GM21447 (cell line): Measurements from ENCODE around the gene TGFB1.

Experiments
- ATAC-seq: cut with Tn5 transposase; IDR thresholded peaks from one replicate; pipeline ENCODE4 v1.9.1; 2021; ENCODE audit not compliant: unreplicated experiment

TGFB1 gene

GRCh38 chr19:41322451-41322850 is 31.3 kb downstream of the TGFB1 start:
- ATAC-seq = no peak

GRCh38 chr19:41321600-41322270 is 32.0 kb downstream of the TGFB1 start:
- no peak for ATAC-seq

- ATAC-seq = no peak
Measured at GRCh38 chr19:41321204-41321599, 32.5 kb downstream of the TGFB1 start.

GRCh38 chr19:41320568-41320967 is 33.2 kb downstream of the TGFB1 start:
- ATAC-seq = no peak

GRCh38 chr19:41320185-41320518 is 33.6 kb downstream of the TGFB1 start:
- no peak for ATAC-seq

- ATAC-seq = no peak
Measured at GRCh38 chr19:41319500-41320184, 34.1 kb downstream of the TGFB1 start.

DNA sequence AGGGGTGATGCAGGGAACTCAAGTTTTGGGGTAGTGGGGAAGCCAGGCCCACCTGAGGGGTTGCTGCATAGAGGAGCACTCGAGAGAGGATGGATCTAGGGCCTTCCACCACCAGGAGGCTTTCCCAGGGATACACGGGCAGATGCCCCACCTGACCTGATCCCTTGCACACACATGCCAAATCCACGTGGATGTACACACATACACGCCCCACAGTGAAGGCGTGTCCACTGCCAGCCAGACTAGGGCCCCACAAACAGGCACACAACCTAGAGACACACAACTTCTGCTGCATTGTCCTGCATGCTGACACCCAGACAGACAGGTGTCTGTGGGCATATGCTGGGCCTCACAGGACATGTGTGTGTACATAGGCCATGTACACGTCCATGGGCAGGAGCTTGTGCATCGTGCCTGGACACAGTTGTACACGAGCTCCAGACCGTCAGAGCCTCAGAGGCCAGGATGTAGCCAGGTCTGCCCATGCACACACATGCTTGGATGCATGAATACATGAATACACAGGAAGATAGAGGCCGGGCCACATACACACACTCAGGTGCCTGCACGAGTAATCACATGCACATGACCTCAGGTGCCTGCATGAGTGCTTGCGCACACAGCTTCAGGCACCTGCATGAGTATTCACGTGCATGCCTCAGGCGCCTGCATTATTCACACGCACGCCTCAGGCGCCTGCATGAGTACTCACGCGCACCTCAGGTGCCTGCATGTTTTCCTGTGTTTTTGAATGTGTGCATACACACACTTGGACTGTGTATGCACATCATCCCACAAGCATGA is 34.8 kb downstream of the TGFB1 start:
- no peak for ATAC-seq

DNA sequence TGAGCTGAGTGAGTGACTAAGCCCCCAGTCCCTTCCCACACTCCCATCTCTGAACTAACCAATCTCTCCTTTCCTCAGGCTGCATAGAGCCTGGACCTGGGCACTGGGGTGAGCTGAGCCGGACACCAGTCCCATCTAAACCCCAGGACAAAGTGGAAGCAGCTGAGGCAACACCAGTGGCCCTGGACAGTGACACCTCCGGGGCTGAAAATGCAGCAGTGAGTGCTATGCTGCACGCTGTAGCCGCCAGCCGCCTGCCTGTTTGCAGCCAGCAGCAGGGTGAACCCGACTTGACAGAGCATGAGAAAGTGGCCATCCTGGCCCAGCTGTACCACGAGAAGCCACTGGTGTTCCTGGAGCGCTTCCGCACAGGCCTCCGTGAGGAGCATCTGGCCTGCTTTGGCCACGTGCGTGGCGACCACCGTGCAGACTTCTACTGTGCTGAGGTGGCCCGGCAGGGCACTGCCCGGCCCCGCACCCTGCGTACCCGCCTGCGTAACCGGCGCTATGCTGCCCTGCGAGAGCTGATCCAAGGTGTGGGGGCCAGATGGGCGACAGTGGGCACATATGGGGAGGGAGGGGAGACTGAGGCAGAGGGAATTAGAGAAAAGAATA is 37.3 kb downstream of the TGFB1 start:
- no peak for ATAC-seq

DNA sequence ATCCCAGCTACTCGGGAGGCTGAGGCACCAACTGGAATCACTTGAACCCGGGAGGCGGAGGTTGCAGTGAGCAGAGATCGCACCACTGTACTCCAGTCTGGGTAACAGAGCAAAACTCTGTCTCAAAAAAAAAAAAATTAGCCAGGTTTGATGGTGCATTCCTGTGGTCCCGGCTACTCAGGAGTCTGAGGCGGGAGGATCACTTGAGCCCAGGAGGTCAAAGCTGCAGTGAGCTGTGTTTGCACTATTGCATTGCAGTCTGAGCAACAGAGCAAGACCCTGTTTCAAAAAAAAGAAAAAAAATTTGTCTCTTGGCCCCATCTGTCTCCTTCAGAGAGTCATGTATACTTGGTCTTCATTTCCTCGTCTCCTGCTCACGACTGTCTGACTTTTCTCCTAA is 42.1 kb downstream of the TGFB1 start:
- ATAC-seq = no peak

- ATAC-seq = no peak
Measured at GRCh38 chr19:41311072-41311471, 42.6 kb downstream of the TGFB1 start.

- ATAC-seq = peak; percentile 48
Measured at GRCh38 chr19:41310033-41310831, 43.5 kb downstream of the TGFB1 start, which contains the start of gene CCDC97. Gene CCDC97 (plus strand): TSS chr19:41310172. CDS start chr19:41310311, 139 bp downstream.

DNA sequence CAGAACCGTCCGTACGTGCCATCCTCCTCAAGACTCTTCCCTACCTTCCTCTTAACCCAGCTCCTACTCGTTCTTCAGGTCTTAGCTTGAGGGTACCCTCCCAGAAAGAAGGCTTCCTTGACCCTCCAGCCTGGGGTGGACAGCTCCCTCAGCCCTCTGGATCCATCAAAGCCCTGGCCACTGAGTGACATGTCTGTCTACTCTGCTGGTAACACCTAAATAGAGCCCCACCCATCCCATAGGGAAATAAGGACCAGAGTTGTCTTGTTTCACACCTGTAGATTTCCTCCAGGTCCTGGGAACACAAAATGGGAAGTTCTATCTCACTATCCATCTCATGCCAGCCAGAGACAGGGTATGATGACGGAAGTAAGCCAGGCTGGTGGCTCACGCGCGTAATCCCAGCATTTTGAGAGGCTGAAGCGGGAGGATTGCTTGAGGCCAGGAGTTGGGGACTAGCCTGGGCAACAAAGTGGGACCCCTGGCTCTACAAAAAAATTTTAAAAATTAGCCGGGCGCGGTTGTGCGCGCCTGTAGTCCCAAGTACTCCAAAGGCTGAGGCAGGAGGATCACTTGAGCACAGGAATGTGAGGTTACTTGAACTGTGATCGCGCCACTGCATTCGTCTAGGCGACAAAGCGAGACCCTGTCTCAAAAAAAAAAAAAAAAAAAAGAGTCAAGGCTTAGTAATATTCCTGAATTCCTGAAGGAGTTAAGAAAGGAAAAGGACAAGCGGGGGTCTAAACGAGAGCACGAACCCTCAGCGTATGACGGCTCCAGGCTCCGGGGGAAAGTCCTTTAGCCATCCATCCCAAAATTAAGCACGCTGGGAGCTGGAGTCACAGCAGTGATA is 44.3 kb downstream of the TGFB1 start:
- ATAC-seq = no peak

GRCh38 chr19:41308450-41309179 is 45.1 kb downstream of the TGFB1 start:
- ATAC-seq = no peak

GRCh38 chr19:41307954-41308449 is 45.7 kb downstream of the TGFB1 start:
- ATAC-seq = no peak

DNA sequence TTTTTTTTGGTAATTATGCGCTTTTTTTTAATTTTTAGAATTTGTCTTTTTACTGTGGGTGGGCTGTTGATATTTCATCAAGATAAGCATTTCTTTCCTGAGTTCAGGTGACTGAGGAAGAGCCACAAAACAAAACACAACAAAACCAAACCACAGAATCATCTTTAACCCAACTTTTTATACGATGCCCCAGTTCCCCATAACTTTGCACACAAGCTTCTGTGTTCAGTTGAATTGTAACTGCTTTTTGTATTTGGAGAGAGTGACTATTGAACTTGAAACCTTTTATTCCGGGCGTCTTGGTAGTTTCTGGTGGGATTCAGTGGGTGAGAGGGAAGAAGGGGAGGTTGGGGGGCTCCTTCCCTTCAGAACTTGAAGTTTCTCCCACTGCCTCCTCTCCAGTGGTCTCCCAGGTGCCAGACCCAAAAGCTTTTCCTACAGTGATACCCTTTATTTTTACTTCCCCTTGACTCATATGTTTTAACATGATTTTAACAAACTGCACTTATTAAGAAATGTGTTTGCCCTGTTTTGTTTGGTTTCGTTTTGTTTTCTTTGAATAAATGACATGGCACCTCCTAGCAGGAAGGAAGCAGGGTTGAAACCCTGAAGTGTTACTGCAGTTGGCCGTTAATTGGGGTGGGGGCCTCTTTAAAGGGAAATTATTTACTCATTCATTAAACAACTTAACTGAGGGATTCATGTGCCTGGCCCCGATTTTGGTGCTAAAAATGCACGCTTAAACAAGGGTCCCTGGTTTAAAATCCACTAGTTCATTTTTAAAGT is 46.4 kb downstream of the TGFB1 start:
- no peak for ATAC-seq

DNA sequence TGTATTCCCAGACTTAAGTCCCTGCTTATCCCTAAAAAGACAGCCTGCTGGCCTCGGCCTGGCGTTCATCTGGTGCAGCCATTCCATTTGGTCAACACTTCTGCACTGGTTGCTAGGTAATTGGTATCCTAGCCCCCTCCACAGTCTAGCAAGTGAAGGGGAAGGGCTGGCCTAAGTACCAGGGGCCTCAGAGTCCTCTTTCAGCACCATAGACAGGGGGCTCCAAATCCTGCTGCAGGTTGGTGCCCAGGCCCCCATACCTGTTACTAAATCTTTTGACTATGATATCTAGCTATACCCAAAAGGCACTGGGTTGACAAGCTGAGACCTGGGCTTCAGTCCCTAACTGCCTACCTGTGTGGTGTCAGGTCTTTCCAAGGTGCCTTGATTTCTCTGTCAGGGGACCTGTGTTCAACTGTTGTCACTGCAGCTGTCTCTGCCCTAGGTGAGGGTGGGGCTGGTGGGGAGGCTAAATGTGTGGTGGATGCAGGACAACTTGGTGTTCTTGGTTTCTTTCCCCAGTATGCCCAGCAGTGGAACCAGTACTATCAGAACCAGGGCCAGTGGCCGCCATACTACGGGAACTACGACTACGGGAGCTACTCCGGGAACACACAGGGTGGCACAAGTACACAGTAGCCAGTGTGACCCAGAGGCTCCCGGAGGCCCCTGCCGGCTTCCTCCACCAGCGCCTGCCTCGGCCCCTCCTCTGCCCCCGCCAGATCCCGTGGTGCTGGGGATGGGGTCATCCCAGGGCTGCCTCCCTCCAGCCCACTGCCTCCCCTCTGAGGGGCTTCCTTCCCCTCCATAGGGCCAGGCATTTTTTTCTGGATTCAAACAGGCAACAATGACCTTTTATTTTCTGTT is 47.6 kb downstream of the TGFB1 start:
- no peak for ATAC-seq
